K562 (cell line): ENCODE results near the gene TAT. TPM values are rescaled to one million over a fixed set of nuclear protein-coding genes. Genes with fewer than 3 reads are reported as not detected.

Source experiments
- ATAC-seq: fragments of 200-7000 bp; cut with Tn5 transposase; 3 replicates; pipeline ENCODE4 v1.9.1; 2020; ENCODE audit warnings: moderate library complexity
- BruUV-seq: library from RNA; stranded (reverse); fragments of 400-500 nt; replicated peaks from 2 replicates; lab custom pipeline; 2021; lab: Mats Ljungman, UMichigan
- CTCF ChIA-PET: fragments of 300-600 bp; formaldehyde crosslinking; extraction: SDS; loops from one replicate; lab custom pipeline; 2021; ENCODE audit warnings: low intra/inter-chr PET ratio; lab: Yijun Ruan, JAX
- POLR2A ChIA-PET: fragments of 300-600, 350-650 bp; sonication (Branson Sonifier 250); formaldehyde crosslinking; extraction: SDS; loops from one replicate; lab custom pipeline; 2021; ENCODE audit warnings: antibody characterized with exemption, inconsistent platforms; lab: Yijun Ruan, JAX
- DNase-seq, 4 experiments: peaks; one replicate each; pipeline versions ENCODE4 v3.0.0 to v3.0.0-alpha.2; 2011 to 2018; ENCODE audit warnings: low spot score in 3 of 4, mixed read lengths in 3 of 4; ENCODE audit errors: extremely low read depth in 1 of 4
- FAIRE-seq: peaks from 2 replicates; lab custom pipeline; 2011; peaks lifted over from hg19 to GRCh38; lab: Jason Lieb, UNC
- H2AFZ ChIP-seq: 2 replicates; pipeline ENCODE4 v1.6.0; 2011; ENCODE audit warnings: low read depth, low read length, control low read depth, inconsistent platforms
- H3K27ac ChIP-seq: fragments of 200-600 bp; 3 replicates; pipeline ENCODE4 v1.8.0; 2011; ENCODE audit warnings: low read depth, mild to moderate bottlenecking, control low read depth, inconsistent platforms, low read length, moderate library complexity, mixed read lengths; ENCODE audit errors: extremely low read depth
- H3K27me3 ChIP-seq, 2 experiments: fragments of 300-600 bp in 1 of 2; 2 replicates in 1 of 2; 3 replicates in 1 of 2; pipeline versions ENCODE4 v1.6.0 to v1.8.0; 2011; ENCODE audit warnings: inconsistent platforms in 2 of 2, low read length in 2 of 2, mild to moderate bottlenecking in 1 of 2, mixed read lengths in 1 of 2, moderate library complexity in 1 of 2; ENCODE audit not compliant: control insufficient read depth in 2 of 2, insufficient read depth in 2 of 2
- H3K36me3 ChIP-seq: fragments of 300-600 bp; 3 replicates; pipeline ENCODE4 v1.8.0; 2011; ENCODE audit warnings: mild to moderate bottlenecking, low read length, inconsistent platforms; ENCODE audit not compliant: control insufficient read depth, insufficient read depth
- H3K4me1 ChIP-seq, 2 experiments: fragments of 200-600 bp in 1 of 2; replicated peaks in 1 of 2; 2 replicates in 1 of 2; 3 replicates in 1 of 2; pipeline versions ENCODE4 v1.5.1 to v1.8.0; 2011; ENCODE audit warnings: inconsistent platforms in 2 of 2, low read length in 2 of 2, mild to moderate bottlenecking in 1 of 2, mixed read lengths in 1 of 2, moderate library complexity in 1 of 2; ENCODE audit not compliant: control insufficient read depth in 2 of 2, insufficient read depth in 2 of 2
- H3K4me2 ChIP-seq: 2 replicates; pipeline ENCODE4 v1.6.1; 2011; ENCODE audit warnings: low read length, control low read depth, inconsistent platforms, mixed read lengths; ENCODE audit not compliant: insufficient read depth
- H3K4me3 ChIP-seq: fragments of 200-600 bp; sonication (generic), shearing (Covaris generic); 2 replicates; pipeline ENCODE4 v1.5.1; 2016; ENCODE audit warnings: control low read depth, inconsistent platforms
- H3K79me2 ChIP-seq: fragments of 200-600 bp; 3 replicates; pipeline ENCODE4 v1.8.0; 2011; ENCODE audit warnings: low read length, inconsistent platforms; ENCODE audit not compliant: control insufficient read depth, insufficient read depth
- H3K9ac ChIP-seq, 2 experiments: 2 replicates each; pipeline versions ENCODE4 v1.6.0 to v1.6.1; 2011; ENCODE audit warnings: low read depth in 2 of 2, low read length in 2 of 2, control low read depth in 1 of 2, inconsistent platforms in 1 of 2, mild to moderate bottlenecking in 1 of 2, mixed read lengths in 1 of 2; ENCODE audit not compliant: insufficient read depth in 1 of 2
- H3K9me1 ChIP-seq: one replicate; pipeline ENCODE4 v1.6.0; 2011; ENCODE audit warnings: inconsistent platforms, mild to moderate bottlenecking, low read length, moderate library complexity; ENCODE audit not compliant: control insufficient read depth, insufficient read depth
- H3K9me3 ChIP-seq: replicated peaks from 2 replicates; pipeline ENCODE4 v1.5.1; 2011; ENCODE audit warnings: low read depth, low read length, inconsistent platforms; ENCODE audit not compliant: control insufficient read depth, insufficient read depth
- H4K20me1 ChIP-seq: replicated peaks from 2 replicates; pipeline ENCODE4 v1.6.1; 2011; ENCODE audit warnings: low read length, inconsistent platforms, mixed read lengths; ENCODE audit not compliant: control insufficient read depth, insufficient read depth
- ARHGAP35 ChIP-seq: fragments of 450-650 bp; IDR thresholded peaks from 2 replicates; pipeline ENCODE4 v1.6.1; 2018; ENCODE audit not compliant: partially characterized antibody
- CBX1 ChIP-seq: sonication (generic); IDR thresholded peaks from 2 replicates; pipeline ENCODE4 v1.6.1; 2016; ENCODE audit warnings: antibody characterized with exemption, low read depth, mild to moderate bottlenecking
- GTF2B ChIP-seq: IDR thresholded peaks from 2 replicates; pipeline ENCODE4 v1.6.1; 2011; ENCODE audit not compliant: insufficient read length; ENCODE audit errors: extremely low read depth
- KAT8 ChIP-seq: fragments of 450-650 bp; IDR thresholded peaks from 2 replicates; pipeline ENCODE4 v1.6.1; 2016; ENCODE audit warnings: low read depth, mild to moderate bottlenecking
- POLR2A ChIP-seq: fragments of 450-650 bp; conservative IDR thresholded peaks from 2 replicates; pipeline ENCODE4 v1.6.1; 2016
- RREB1 ChIP-seq: fragments of 250-450 bp; sonication (Bioruptor Pico); IDR thresholded peaks from 2 replicates; pipeline ENCODE4 v1.4.0; 2020
- WGBS: fragments of 100-300 bp; shearing (Covaris generic); methylation state at CpG from one replicate; pipeline ENCODE4 v1.1.6; 2016; ENCODE audit warnings: low coverage, mixed read lengths; ENCODE audit not compliant: insufficient coverage; ENCODE audit errors: missing lambda C conversion rate; 5-methylcytosine and 5-hydroxymethylcytosine counted together
- in situ Hi-C: fragments of 300-500 bp; cut with MboI; formaldehyde crosslinking; loops from 4 replicates; pipeline ENCODE4 v1.15.0; 2018; ENCODE audit warnings: inconsistent platforms, mixed read lengths
- intact Hi-C: fragments of 100-400 bp; cut with micrococcal nuclease; formaldehyde crosslinking; loops from 2 replicates; pipeline ENCODE4 v1.14.2; 2022
- polyA plus RNA-seq, 8 experiments: library from polyadenylated mRNA; depleted of rRNA in 4 of 8; stranded (reverse) in 5 of 8; unstranded in 3 of 8; fragments of >200 nt; fragmentation: Nextera tagmentation in 2 of 8; fragmentation: Illumina TruSeq in 1 of 8; extraction: Ambion mirVana in 2 of 8; extraction: Trizol in 1 of 8; gene quantifications; 2 replicates each; pipeline versions ENCODE4 v1.2.1 to v1.2.3, GENCODE V29; 2011 to 2014; ENCODE audit warnings: inconsistent platforms in 1 of 8, missing spikeins in 1 of 8
- small RNA-seq: library from RNA; depleted of rRNA; stranded (forward); fragments of <200 nt; gene quantifications from one replicate; pipeline ENCODE3, GENCODE V24; 2014
- total RNA-seq, 7 experiments: library from RNA; depleted of rRNA in 6 of 7; stranded (reverse); fragments of >200 nt in 6 of 7; fragmentation: Illumina TruSeq in 2 of 7; extraction: Trizol in 2 of 7; gene quantifications; 2 replicates each; pipeline versions ENCODE4 v1.2.1 to v1.2.3, GENCODE V29; 2011 to 2021; ENCODE audit warnings: low replicate concordance in 1 of 7

Gene TAT
- total and polyA plus RNA-seq, 9 of the 15 experiments (the other 6 are each of a cell fraction or from before 2014, with no cell fraction given) = 0.04 to 0.24 (median 0.04) TPM; not detected in 6

GRCh38 chr16:71520550-71520949 lies 56.3 kb downstream of the TAT start:
- Histone ChIP-seq H3K27me3 (peaks cover 33 to 53% of the 10 kb centered on the region in 2 experiments), H3K4me1 (peaks cover 0 to 6% of the 10 kb centered on the region in 2 experiments; a peak in 2 of 5 replicates), H3K36me3 (no peaks in the 10 kb centered on the region), H3K27ac (no peak overlapping the region), H3K4me3 (no peak overlapping the region), H4K20me1 (no peaks in the 10 kb centered on the region)
- intact Hi-C loops = no loop called here
- ChIA-PET CTCF (no interaction called here), POLR2A (interaction anchor here (0.6 to 1.2 kb wide), 2 partner anchors 9 to 1092 kb away, joined by 4 to 5 read pairs; no protein-coding TSS in a partner anchor)
- WGBS = 0% methylated on average over 3 of the region's 3 CpGs
- ATAC-seq = no peak
- no peak for DNase-seq
- TF ChIP-seq GTF2B (no peak), KAT8 (no peak), POLR2A (no peak), ARHGAP35 (no peak), CBX1 (no peak), RREB1 (CRISPR knock-in tag) (no peak)
- TF ChIP-seq, all 486 proteins: peak for 0
- Histone ChIP-seq H3K9me1 (no peaks in the 10 kb centered on the region), H3K4me2 (no peak overlapping the region), H2AFZ (no peak overlapping the region), H3K9me3 (no peaks in the 10 kb centered on the region), H3K79me2 (no peaks in the 10 kb centered on the region), H3K9ac (no peak overlapping the region)
- no TSS peak for BruUV-seq
- no peak for FAIRE-seq
- in situ Hi-C loops = no loop called here

Small RNA genes within 50 kb of the gene (small RNA-seq; reads per million reads assigned to genes)
- gene RNU6-1061P = not detected

Other genes with a start within 250 kb of the TAT start
Only the 7 nearest of the 8 such genes appear.
- gene CALB2, start 218.4 kb downstream of the TAT start, total RNA-seq (2014; rRNA removed) = not detected in 2 replicates
- not detected in 2 replicates for gene CALB2, start 218.4 kb downstream of the TAT start, total RNA-seq (2014; rRNA removed; fragmentation: Illumina TruSeq; extraction: Trizol)
- not detected in 2 replicates for gene CALB2, start 218.4 kb downstream of the TAT start, total RNA-seq (2015; rRNA removed; fragmentation: Illumina TruSeq; extraction: Trizol)
- 0.20 TPM in 1 of 2 replicates, not detected in the other for gene CALB2, start 218.4 kb downstream of the TAT start, total RNA-seq (2021)
- gene CALB2, start 218.4 kb downstream of the TAT start, polyA plus RNA-seq (2011; rRNA removed) = not detected in 2 replicates
- gene CALB2, start 218.4 kb downstream of the TAT start, polyA plus RNA-seq (2014; fragmentation: Illumina TruSeq; extraction: Trizol) = not detected in 2 replicates
- not detected for gene CALB2, start 218.4 kb downstream of the TAT start, polyA plus RNA-seq (2014; fragmentation: Nextera tagmentation; extraction: Ambion mirVana)
- not detected in 2 replicates for gene CALB2, start 218.4 kb downstream of the TAT start, polyA plus RNA-seq (2014; rRNA removed)
- gene TLE7, start 135.0 kb downstream of the TAT start, total RNA-seq (2014; rRNA removed) = not detected in 2 replicates
- gene TLE7, start 135.0 kb downstream of the TAT start, total RNA-seq (2014; rRNA removed; fragmentation: Illumina TruSeq; extraction: Trizol) = not detected in 2 replicates
- gene TLE7, start 135.0 kb downstream of the TAT start, total RNA-seq (2015; rRNA removed; fragmentation: Illumina TruSeq; extraction: Trizol) = not detected in 2 replicates
- gene TLE7, start 135.0 kb downstream of the TAT start, total RNA-seq (2021) = not detected in 2 replicates
- gene TLE7, start 135.0 kb downstream of the TAT start, polyA plus RNA-seq (2011; rRNA removed) = not detected in 2 replicates
- gene TLE7, start 135.0 kb downstream of the TAT start, polyA plus RNA-seq (2014; fragmentation: Illumina TruSeq; extraction: Trizol) = not detected in 2 replicates
- not detected for gene TLE7, start 135.0 kb downstream of the TAT start, polyA plus RNA-seq (2014; fragmentation: Nextera tagmentation; extraction: Ambion mirVana)
- not detected in 2 replicates for gene TLE7, start 135.0 kb downstream of the TAT start, polyA plus RNA-seq (2014; rRNA removed)
- 7.0 and 7.4 TPM in 2 replicates for gene ZNF23, start 114.8 kb downstream of the TAT start, total RNA-seq (2014; rRNA removed)
- 13.4 and 14.6 TPM in 2 replicates for gene ZNF23, start 114.8 kb downstream of the TAT start, total RNA-seq (2014; rRNA removed; fragmentation: Illumina TruSeq; extraction: Trizol)
- gene ZNF23, start 114.8 kb downstream of the TAT start, total RNA-seq (2015; rRNA removed; fragmentation: Illumina TruSeq; extraction: Trizol) = 11.2 and 11.9 TPM in 2 replicates
- 8.6 and 8.7 TPM in 2 replicates for gene ZNF23, start 114.8 kb downstream of the TAT start, total RNA-seq (2021)
- gene ZNF23, start 114.8 kb downstream of the TAT start, polyA plus RNA-seq (2011; rRNA removed) = 12.0 and 12.1 TPM in 2 replicates
- gene ZNF23, start 114.8 kb downstream of the TAT start, polyA plus RNA-seq (2014; fragmentation: Illumina TruSeq; extraction: Trizol) = 12.3 and 12.5 TPM in 2 replicates
- 1 to 10 TPM; 4.7 to 7.2 TPM for gene ZNF23, start 114.8 kb downstream of the TAT start, polyA plus RNA-seq (2014; fragmentation: Nextera tagmentation; extraction: Ambion mirVana)
- gene ZNF23, start 114.8 kb downstream of the TAT start, polyA plus RNA-seq (2014; rRNA removed) = 10.9 and 13.2 TPM in 2 replicates
- 1.1 and 1.8 TPM in 2 replicates for gene ZNF19, start 87.8 kb downstream of the TAT start, total RNA-seq (2014; rRNA removed)
- gene ZNF19, start 87.8 kb downstream of the TAT start, total RNA-seq (2014; rRNA removed; fragmentation: Illumina TruSeq; extraction: Trizol) = 2.6 and 3.2 TPM in 2 replicates
- gene ZNF19, start 87.8 kb downstream of the TAT start, total RNA-seq (2015; rRNA removed; fragmentation: Illumina TruSeq; extraction: Trizol) = 1.5 and 2.3 TPM in 2 replicates
- gene ZNF19, start 87.8 kb downstream of the TAT start, total RNA-seq (2021) = 1.6 and 2.0 TPM in 2 replicates
- 1.3 and 1.7 TPM in 2 replicates for gene ZNF19, start 87.8 kb downstream of the TAT start, polyA plus RNA-seq (2011; rRNA removed)
- 1.2 and 2.4 TPM in 2 replicates for gene ZNF19, start 87.8 kb downstream of the TAT start, polyA plus RNA-seq (2014; fragmentation: Illumina TruSeq; extraction: Trizol)
- 1 to 10 TPM; 1.8 to 2.8 TPM for gene ZNF19, start 87.8 kb downstream of the TAT start, polyA plus RNA-seq (2014; fragmentation: Nextera tagmentation; extraction: Ambion mirVana)
- gene ZNF19, start 87.8 kb downstream of the TAT start, polyA plus RNA-seq (2014; rRNA removed) = 0.58 and 1.2 TPM in 2 replicates
- not detected in 2 replicates for gene CHST4, start 50.7 kb downstream of the TAT start, total RNA-seq (2014; rRNA removed)
- not detected in 2 replicates for gene CHST4, start 50.7 kb downstream of the TAT start, total RNA-seq (2014; rRNA removed; fragmentation: Illumina TruSeq; extraction: Trizol)
- not detected in 2 replicates for gene CHST4, start 50.7 kb downstream of the TAT start, total RNA-seq (2015; rRNA removed; fragmentation: Illumina TruSeq; extraction: Trizol)
- 0.07 and 0.09 TPM in 2 replicates for gene CHST4, start 50.7 kb downstream of the TAT start, total RNA-seq (2021)
- not detected in 2 replicates for gene CHST4, start 50.7 kb downstream of the TAT start, polyA plus RNA-seq (2011; rRNA removed)
- not detected in 2 replicates for gene CHST4, start 50.7 kb downstream of the TAT start, polyA plus RNA-seq (2014; fragmentation: Illumina TruSeq; extraction: Trizol)
- gene CHST4, start 50.7 kb downstream of the TAT start, polyA plus RNA-seq (2014; fragmentation: Nextera tagmentation; extraction: Ambion mirVana) = not detected
- not detected in 2 replicates for gene CHST4, start 50.7 kb downstream of the TAT start, polyA plus RNA-seq (2014; rRNA removed)
- gene MARVELD3, start 49.1 kb upstream of the TAT start, total RNA-seq (2014; rRNA removed) = not detected in 2 replicates
- not detected in 2 replicates for gene MARVELD3, start 49.1 kb upstream of the TAT start, total RNA-seq (2014; rRNA removed; fragmentation: Illumina TruSeq; extraction: Trizol)
- gene MARVELD3, start 49.1 kb upstream of the TAT start, total RNA-seq (2015; rRNA removed; fragmentation: Illumina TruSeq; extraction: Trizol) = not detected in 2 replicates
- not detected in 2 replicates for gene MARVELD3, start 49.1 kb upstream of the TAT start, total RNA-seq (2021)
- gene MARVELD3, start 49.1 kb upstream of the TAT start, polyA plus RNA-seq (2011; rRNA removed) = 0.07 and 0.08 TPM in 2 replicates
- not detected in 2 replicates for gene MARVELD3, start 49.1 kb upstream of the TAT start, polyA plus RNA-seq (2014; fragmentation: Illumina TruSeq; extraction: Trizol)
- gene MARVELD3, start 49.1 kb upstream of the TAT start, polyA plus RNA-seq (2014; fragmentation: Nextera tagmentation; extraction: Ambion mirVana) = under 1 TPM in 1 of 2 experiments, not detected in 1; 0.07 TPM
- 0.03 TPM in 1 of 2 replicates, not detected in the other for gene MARVELD3, start 49.1 kb upstream of the TAT start, polyA plus RNA-seq (2014; rRNA removed)
- gene PHLPP2, start 147.6 kb upstream of the TAT start, total RNA-seq (2014; rRNA removed) = 1.9 and 2.5 TPM in 2 replicates
- gene PHLPP2, start 147.6 kb upstream of the TAT start, total RNA-seq (2014; rRNA removed; fragmentation: Illumina TruSeq; extraction: Trizol) = 2.6 and 2.7 TPM in 2 replicates
- gene PHLPP2, start 147.6 kb upstream of the TAT start, total RNA-seq (2015; rRNA removed; fragmentation: Illumina TruSeq; extraction: Trizol) = 1.8 and 2.1 TPM in 2 replicates
- gene PHLPP2, start 147.6 kb upstream of the TAT start, total RNA-seq (2021) = 3.1 TPM in 2 replicates
- 4.6 and 7.1 TPM in 2 replicates for gene PHLPP2, start 147.6 kb upstream of the TAT start, polyA plus RNA-seq (2011; rRNA removed)
- 2.6 and 2.9 TPM in 2 replicates for gene PHLPP2, start 147.6 kb upstream of the TAT start, polyA plus RNA-seq (2014; fragmentation: Illumina TruSeq; extraction: Trizol)
- 1 to 10 TPM in 1 of 2 experiments, under 1 TPM in 1; 0.60 to 1.3 TPM for gene PHLPP2, start 147.6 kb upstream of the TAT start, polyA plus RNA-seq (2014; fragmentation: Nextera tagmentation; extraction: Ambion mirVana)
- gene PHLPP2, start 147.6 kb upstream of the TAT start, polyA plus RNA-seq (2014; rRNA removed) = 2.6 and 2.9 TPM in 2 replicates